ENCODE data around the gene TOB1. TPM values are rescaled to one million over a fixed set of nuclear protein-coding genes. Genes with fewer than 3 reads are reported as not detected.

TOB1 gene
- total and polyA plus RNA-seq, 12 donors: 15.6 to 134 (median 97.8) TPM

- 46 to 54% methylated on average over 16 of the region's 16 CpGs for WGBS, 2 donors
- Histone ChIP-seq H3K27me3 (no peaks in the 10 kb centered on the region), H3K27ac (peak overlapping the region; percentile 78 to 88 (median 84)), H3K36me3 (no peaks in the 10 kb centered on the region), H3K4me1 (peaks cover 8 to 55% (median 22%) of the 10 kb centered on the region in 9 donors), H3K9me3 (no peaks in the 10 kb centered on the region), H3K4me3 (no peak overlapping the region)
- no peak for TF ChIP-seq CTCF (IDR thresholded peaks at IDR 0.05)
- ATAC-seq: peak; percentile 69 to 91 (median 82)
- DNase-seq: peak; percentile 62 to 71
- intact Hi-C loops (cut with DNase I): loop anchor here in 1 of 10 donors (2.0 kb wide), 1 partner anchor 42 kb away; the partner anchor contains the start of gene TOB1
Observed at GRCh38 chr17:50908860-50909764, 43.0 kb upstream of the TOB1 start.

GRCh38 chr17:50908140-50908859 is 42.1 kb upstream of the TOB1 start:
- Histone ChIP-seq H3K27me3 (no peaks in the 10 kb centered on the region), H3K4me1 (peaks cover 8 to 63% (median 26%) of the 10 kb centered on the region in 9 donors), H3K36me3 (no peaks in the 10 kb centered on the region), H3K9me3 (no peaks in the 10 kb centered on the region), H3K27ac (peak overlapping the region; percentile 78 to 88 (median 84)), H3K4me3 (no peak overlapping the region)
- no peak for ATAC-seq
- no peak for TF ChIP-seq CTCF (IDR thresholded peaks at IDR 0.05)
- DNase-seq: no peak
- WGBS, 2 donors: 89 to 91% methylated on average over 8 of the region's 8 CpGs
- intact Hi-C loops (cut with DNase I): loop anchor here in 1 of 10 donors (2.0 kb wide), 1 partner anchor 41 kb away; the partner anchor contains the start of gene TOB1

GRCh38 chr17:50906443-50906842 is 40.3 kb upstream of the TOB1 start:
- no peak for ATAC-seq
- intact Hi-C loops (cut with DNase I): no loop called here

More at GRCh38 chr17:50906443-50906842, 40.3 kb upstream of the TOB1 start:
- Histone ChIP-seq H3K4me1 (peaks cover 8 to 59% (median 26%) of the 10 kb centered on the region in 9 donors), H3K9me3 (no peaks in the 10 kb centered on the region), H3K27ac (peak overlapping the region in 1 of 10 donors; percentile 83), H3K4me3 (no peak overlapping the region), H3K27me3 (no peaks in the 10 kb centered on the region), H3K36me3 (no peaks in the 10 kb centered on the region)
- DNase-seq: no peak
- WGBS, 2 donors: 91 to 98% methylated on average over 4 of the region's 4 CpGs
- TF ChIP-seq CTCF (IDR thresholded peaks at IDR 0.05): no peak

Data from heart right ventricle (tissue), 16 donors.